Suprapubic skin (tissue), 3 donors: ENCODE measurements around the gene PREX1.

Source experiments
- POLR2A ChIP-seq, 2 donors: fragments of 450-650 bp; IDR thresholded peaks; one replicate each; pipeline ENCODE4 v1.6.1; 2017; ENCODE audit warnings: antibody characterized with exemption in 2 of 2, mild to moderate bottlenecking in 2 of 2, moderate library complexity in 2 of 2
- TF ChIP-seq, protein P1 (sequence below), 2 donors: fragments of 200-600 bp in 1 of 2; fragments of 450-650 bp in 1 of 2; sonication (generic) in 1 of 2; IDR thresholded peaks; one replicate each; pipeline ENCODE4 v1.5.1; 2016 to 2019; ENCODE audit warnings: antibody characterized with exemption in 2 of 2, mild to moderate bottlenecking in 1 of 2, moderate library complexity in 1 of 2

DNA sequence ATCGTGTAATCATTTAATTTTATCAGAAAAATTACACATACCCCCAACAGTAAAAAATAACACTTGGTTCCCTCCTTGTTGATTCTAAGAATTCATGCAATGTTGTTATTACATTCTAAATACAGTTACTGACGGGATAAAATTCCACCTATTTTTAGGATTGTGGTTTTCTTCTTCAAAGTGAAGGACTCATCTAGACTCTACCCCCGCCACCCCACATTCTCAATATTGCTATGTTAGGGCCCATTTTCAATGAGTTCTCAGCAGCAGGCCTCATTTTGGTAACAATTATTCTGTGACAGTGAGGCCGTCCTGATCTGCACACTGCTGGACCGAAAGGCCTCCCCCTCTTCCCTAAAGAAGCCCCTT is 43.5 kb downstream of the PREX1 start:
- TF ChIP-seq, protein P1, sequence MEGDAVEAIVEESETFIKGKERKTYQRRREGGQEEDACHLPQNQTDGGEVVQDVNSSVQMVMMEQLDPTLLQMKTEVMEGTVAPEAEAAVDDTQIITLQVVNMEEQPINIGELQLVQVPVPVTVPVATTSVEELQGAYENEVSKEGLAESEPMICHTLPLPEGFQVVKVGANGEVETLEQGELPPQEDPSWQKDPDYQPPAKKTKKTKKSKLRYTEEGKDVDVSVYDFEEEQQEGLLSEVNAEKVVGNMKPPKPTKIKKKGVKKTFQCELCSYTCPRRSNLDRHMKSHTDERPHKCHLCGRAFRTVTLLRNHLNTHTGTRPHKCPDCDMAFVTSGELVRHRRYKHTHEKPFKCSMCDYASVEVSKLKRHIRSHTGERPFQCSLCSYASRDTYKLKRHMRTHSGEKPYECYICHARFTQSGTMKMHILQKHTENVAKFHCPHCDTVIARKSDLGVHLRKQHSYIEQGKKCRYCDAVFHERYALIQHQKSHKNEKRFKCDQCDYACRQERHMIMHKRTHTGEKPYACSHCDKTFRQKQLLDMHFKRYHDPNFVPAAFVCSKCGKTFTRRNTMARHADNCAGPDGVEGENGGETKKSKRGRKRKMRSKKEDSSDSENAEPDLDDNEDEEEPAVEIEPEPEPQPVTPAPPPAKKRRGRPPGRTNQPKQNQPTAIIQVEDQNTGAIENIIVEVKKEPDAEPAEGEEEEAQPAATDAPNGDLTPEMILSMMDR (IDR thresholded peaks at IDR 0.05): no peak
- no peak for TF ChIP-seq POLR2A (IDR thresholded peaks at IDR 0.05)
